Gastrocnemius medialis (tissue), 4 donors: ENCODE data around the gene VAV2.

Experiments
- CTCF ChIP-seq, 5 experiments: fragments of 450-650 bp in 3 of 5; fragments of 200-600 bp in 2 of 5; sonication (generic) in 2 of 5; IDR thresholded peaks in 4 of 5; conservative IDR thresholded peaks in 1 of 5; 1 replicate in 4 of 5; 2 replicates in 1 of 5; pipeline ENCODE4 v1.5.1; 2016 to 2019; ENCODE audit warnings: antibody characterized with exemption in 5 of 5, mild to moderate bottlenecking in 3 of 5, moderate library complexity in 3 of 5
- POLR2A ChIP-seq, 2 donors: fragments of 450-650 bp; IDR thresholded peaks; one replicate each; pipeline ENCODE4 v1.6.1; 2017; ENCODE audit warnings: antibody characterized with exemption in 2 of 2, mild to moderate bottlenecking in 2 of 2, moderate library complexity in 2 of 2

DNA sequence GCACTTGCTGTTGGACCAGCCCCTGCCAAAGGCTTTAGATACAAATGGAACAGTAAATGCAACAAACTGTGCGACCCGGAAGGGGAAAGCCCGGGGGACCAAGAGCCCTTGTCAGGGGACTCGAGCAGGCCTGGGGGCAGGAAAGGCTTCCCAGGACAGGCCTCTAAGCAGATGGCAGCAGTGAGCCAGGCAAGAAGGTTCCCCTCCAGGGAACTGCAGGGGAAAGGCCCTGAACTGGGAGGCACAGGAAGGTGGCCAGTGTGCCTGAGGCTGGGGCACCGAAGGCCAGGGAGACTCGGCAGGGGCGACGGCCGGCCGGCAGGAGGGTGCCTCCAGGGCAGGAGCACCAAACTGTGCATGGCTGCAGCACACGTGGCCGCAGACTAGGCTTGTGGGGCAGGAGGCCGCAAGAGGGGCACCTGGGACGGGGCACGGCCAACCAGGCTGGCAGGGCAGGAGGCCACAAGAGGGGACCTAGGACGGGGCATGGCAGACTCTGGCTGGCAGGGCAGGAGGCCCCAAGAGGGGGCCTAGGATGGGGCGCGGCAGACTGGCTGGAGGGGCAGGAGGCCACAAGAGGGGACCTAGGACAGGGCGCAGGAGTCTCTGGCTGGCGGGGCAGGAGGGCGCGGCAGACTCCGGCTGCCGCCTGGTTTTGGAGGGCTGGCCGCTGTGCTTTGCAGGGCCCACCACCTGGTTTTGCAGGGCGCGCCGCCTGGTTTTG lies 10.0 kb downstream of the VAV2 start:
- TF ChIP-seq CTCF (IDR thresholded peaks at IDR 0.05 in 4 of 5, conservative IDR thresholded peaks at IDR 0.05 in 1 of 5): no peak
- TF ChIP-seq POLR2A (IDR thresholded peaks at IDR 0.05): no peak
